Erythroblast (primary cell): ENCODE results near the gene TYMP.

Experiments
- GATA1 ChIP-seq: IDR thresholded peaks from 2 replicates; pipeline ENCODE4 v1.6.1; 2011; ENCODE audit warnings: low read depth, mild to moderate bottlenecking, control low read depth, low read length, moderate library complexity
- POLR2A ChIP-seq: IDR thresholded peaks from 2 replicates; pipeline ENCODE4 v1.6.1; 2011; ENCODE audit warnings: mild to moderate bottlenecking, low read length

- TF ChIP-seq POLR2A (no peak), GATA1 (no peak)
Measured at GRCh38 chr22:50521710-50522109, 8.1 kb downstream of the TYMP start.
